ENCODE data around the gene ZNF143. TPM values are rescaled to one million over a fixed set of nuclear protein-coding genes. Genes with fewer than 3 reads are reported as not detected.

The ZNF143 gene
- total and polyA plus RNA-seq, 8 donors: 5.3 to 18.9 (median 11.9) TPM

DNA sequence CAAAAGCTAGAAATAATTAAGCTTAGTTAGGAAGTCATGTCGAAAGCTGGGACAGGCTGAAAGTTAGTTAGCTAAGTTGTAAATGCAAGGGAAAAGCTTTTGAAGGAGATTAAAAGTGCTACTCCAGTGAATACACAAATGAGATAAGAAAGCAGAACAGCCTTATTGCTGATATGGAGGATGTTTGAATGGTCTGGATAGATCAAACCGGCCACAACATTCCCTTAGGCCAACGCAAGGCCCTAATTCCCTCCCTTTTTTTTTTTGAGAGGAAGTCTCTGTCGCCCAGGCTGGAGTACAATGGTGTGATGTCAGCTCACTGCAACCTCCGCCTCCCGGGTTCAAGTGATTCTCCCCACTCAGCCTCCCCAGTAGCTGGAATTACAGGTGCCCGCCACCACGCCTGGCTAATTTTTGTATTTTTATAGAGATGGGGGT lies 89.4 kb downstream of the ZNF143 start:
- WGBS, 2 donors: 80 to 88% methylated on average over 8 of the region's 8 CpGs
- H3K4me1 ChIP-seq: no peaks in the 10 kb centered on the region
- DNase-seq (no peak), ATAC-seq (no peak), FAIRE-seq (no peak)
- no peak overlapping the region for H3K4me3 ChIP-seq
- TF ChIP-seq, protein P1, sequence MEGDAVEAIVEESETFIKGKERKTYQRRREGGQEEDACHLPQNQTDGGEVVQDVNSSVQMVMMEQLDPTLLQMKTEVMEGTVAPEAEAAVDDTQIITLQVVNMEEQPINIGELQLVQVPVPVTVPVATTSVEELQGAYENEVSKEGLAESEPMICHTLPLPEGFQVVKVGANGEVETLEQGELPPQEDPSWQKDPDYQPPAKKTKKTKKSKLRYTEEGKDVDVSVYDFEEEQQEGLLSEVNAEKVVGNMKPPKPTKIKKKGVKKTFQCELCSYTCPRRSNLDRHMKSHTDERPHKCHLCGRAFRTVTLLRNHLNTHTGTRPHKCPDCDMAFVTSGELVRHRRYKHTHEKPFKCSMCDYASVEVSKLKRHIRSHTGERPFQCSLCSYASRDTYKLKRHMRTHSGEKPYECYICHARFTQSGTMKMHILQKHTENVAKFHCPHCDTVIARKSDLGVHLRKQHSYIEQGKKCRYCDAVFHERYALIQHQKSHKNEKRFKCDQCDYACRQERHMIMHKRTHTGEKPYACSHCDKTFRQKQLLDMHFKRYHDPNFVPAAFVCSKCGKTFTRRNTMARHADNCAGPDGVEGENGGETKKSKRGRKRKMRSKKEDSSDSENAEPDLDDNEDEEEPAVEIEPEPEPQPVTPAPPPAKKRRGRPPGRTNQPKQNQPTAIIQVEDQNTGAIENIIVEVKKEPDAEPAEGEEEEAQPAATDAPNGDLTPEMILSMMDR (IDR thresholded peaks at IDR 0.05): no peak
- no peaks in the 10 kb centered on the region for H3K9me3 ChIP-seq
- no peaks in the 10 kb centered on the region for H3K27me3 ChIP-seq
- no peaks in the 10 kb centered on the region for H3K36me3 ChIP-seq
- intact Hi-C loops (cut with DNase I): no loop called here
- H3K27ac ChIP-seq: no peak overlapping the region

DNA sequence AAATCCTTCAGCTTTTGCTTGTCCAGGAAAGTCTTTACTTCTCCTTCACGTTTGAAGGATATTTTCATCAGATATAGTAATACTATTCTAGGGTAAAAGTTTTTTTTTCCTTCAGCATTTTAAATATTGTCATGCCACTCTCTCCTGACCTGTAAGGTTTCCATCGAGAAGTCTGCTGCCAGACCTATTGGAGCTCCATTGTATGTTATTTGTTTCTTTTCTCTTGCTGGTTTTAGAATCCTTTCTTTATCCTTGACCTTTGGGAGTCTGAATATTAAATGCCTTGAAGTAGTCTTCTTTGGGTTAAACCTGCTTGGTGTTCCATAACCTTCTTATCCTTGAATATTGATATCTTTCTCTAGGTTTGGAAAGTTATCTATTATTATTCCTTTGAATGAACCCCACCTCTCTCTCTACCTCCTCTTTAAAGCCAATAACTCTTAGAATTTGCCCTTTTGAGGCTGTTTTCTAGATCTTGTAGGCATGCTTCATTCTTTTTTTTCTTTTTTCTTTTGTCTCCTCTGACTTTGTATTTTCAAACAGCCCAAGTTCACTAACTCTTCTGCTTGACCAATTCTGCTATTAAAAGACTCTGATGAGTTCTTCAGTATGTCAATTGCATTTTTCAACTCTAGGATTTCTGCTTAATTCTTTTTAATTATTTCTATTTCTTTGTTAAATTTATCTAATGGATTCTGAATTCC lies 100.6 kb downstream of the ZNF143 start:
- DNase-seq (no peak), FAIRE-seq (no peak), ATAC-seq (no peak)
- intact Hi-C loops (cut with DNase I): no loop called here
- Histone ChIP-seq H3K4me1 (peaks cover 5 to 12% (median 12%) of the 10 kb centered on the region in 3 donors), H3K9me3 (no peaks in the 10 kb centered on the region), H3K4me3 (no peak overlapping the region), H3K36me3 (no peaks in the 10 kb centered on the region), H3K27me3 (no peaks in the 10 kb centered on the region), H3K27ac (no peak overlapping the region)
- TF ChIP-seq, protein P1 (IDR thresholded peaks at IDR 0.05): no peak
- 85% methylated on average over 2 of the region's 2 CpGs for WGBS, 2 donors

DNA sequence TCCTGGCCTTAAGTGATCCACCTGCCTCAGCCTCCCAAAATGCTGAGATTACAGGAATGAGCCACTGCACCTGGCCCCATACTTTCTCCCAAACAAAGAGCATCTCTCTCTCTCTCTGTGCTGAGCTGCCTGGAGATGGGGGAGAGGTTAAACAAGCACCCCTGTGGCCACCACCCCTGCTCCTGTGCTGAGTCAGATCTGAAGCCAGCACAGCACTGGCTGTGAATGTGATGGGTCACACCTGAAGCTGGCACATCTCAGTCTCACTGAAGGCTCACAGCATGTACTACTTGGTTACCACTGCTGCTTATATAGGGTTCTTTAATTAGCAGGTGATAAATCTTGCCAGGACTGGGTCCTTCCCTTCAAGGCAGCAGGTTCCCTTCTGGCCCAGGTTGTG lies 101.9 kb downstream of the ZNF143 start:
- TF ChIP-seq, protein P1 (IDR thresholded peaks at IDR 0.05): no peak
- no peaks in the 10 kb centered on the region for H3K27me3 ChIP-seq
- H3K27ac ChIP-seq: no peak overlapping the region
- FAIRE-seq (no peak), DNase-seq (no peak), ATAC-seq (no peak)
- H3K4me1 ChIP-seq: peaks cover 12 to 18% (median 15%) of the 10 kb centered on the region in 3 donors
- H3K36me3 ChIP-seq: no peaks in the 10 kb centered on the region
- H3K9me3 ChIP-seq: no peaks in the 10 kb centered on the region
- no peak overlapping the region for H3K4me3 ChIP-seq
- intact Hi-C loops (cut with DNase I): no loop called here

DNA sequence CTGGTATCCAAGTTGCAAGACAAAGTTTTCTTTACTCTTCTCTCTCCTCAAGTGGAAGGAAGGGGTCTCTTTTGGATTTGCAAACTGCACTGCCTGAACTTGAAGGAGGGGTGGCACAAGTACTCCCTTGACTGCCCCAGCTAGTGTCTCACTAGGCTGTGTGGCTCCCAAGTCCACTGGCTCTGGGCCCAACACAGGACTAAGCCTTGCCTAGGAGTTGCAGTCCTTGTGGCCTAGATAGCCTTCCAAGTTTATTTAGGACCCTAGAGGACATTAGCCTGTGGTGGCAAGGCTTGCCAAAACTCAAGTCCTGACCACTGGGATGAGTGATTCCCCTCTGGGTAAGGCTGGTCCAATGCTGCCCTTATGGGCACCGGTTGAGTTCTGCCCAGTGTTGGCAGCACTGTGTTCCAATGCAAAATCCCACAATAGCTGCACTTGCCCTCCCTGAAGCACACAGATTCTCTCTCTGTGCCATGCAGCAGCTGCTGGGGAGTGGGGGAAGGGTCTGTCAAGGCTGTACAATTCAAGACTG lies 102.5 kb downstream of the ZNF143 start:
- H3K4me3 ChIP-seq: no peak overlapping the region
- H3K27me3 ChIP-seq: no peaks in the 10 kb centered on the region
- TF ChIP-seq, protein P1 (IDR thresholded peaks at IDR 0.05): no peak
- H3K36me3 ChIP-seq: no peaks in the 10 kb centered on the region
- peaks cover 17 to 23% (median 18%) of the 10 kb centered on the region in 3 donors for H3K4me1 ChIP-seq
- FAIRE-seq (no peak), DNase-seq (no peak), ATAC-seq (no peak)
- 97 to 100% methylated on average over 1 of the region's 1 CpG for WGBS, 2 donors
- no peak overlapping the region for H3K27ac ChIP-seq
- intact Hi-C loops (cut with DNase I): no loop called here
- no peaks in the 10 kb centered on the region for H3K9me3 ChIP-seq
